Measurements from ENCODE around the gene ZNF264. TPM values are rescaled to one million over a fixed set of nuclear protein-coding genes. Genes with fewer than 3 reads are reported as not detected.

The ZNF264 gene
- total RNA-seq, 2 experiments from 2014 or later: 40.5 to 40.7 TPM

DNA sequence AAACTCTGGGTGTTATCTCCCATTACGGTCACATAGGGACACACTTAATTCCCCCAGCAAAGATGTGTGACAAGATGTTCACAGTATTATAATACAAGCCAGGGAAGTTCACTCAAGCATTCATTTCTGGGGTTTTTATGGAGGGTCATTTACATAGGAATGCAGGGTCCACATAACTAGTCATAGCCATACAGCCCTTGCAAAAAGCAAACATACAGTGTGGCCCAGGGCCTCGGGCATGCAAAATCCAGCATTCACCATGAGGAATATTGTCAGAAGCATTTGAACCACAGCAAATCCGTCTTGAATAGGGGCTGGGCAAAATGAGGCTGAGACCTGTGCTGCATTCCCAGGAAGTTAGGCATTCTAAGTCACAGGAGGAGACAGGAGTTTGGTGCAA is 76.0 kb downstream of the ZNF264 start:
- POLR2A ChIA-PET: interaction anchor here (0.6 kb wide), 1 partner anchor 650 kb away, joined by 3 read pairs; no protein-coding TSS in a partner anchor
- H3K36me3 Mint-ChIP-seq (ENCODE audit: low read depth): peaks cover 68% of the 10 kb centered on the region

DNA sequence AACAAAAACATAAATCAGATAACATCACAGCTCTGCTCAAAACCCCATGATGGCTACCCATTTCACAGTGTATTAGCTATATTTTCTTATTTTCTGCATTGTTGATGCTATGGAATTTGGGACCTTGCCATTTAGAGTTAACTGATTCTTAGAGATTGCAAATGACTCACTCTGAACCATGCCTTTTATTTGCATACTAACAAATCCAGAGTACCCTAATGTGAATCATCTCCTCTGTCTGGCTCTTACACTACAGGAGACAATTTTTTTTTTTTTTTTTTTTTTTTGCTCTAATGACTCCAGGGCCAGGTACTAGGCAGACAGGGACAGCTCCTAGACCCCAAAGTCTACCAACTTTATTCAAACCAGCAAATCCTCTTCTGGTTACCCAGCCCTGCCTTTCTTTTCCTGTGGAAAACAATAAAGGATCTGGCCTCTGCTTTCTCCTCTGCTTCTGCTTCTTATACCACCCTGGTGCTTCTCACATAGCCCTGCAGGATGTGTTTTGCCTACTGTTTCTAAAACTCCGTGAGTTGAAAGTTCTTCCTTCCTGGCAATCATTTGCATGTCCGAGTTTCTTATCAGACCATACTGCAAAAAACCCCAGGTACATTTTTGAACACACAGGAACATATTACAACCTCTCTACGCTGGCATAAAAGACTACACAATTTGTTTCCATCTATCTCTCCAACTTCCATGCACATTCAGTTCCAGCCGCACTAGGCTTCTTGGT is 78.4 kb downstream of the ZNF264 start:
- no peak overlapping the region for H3K27ac Mint-ChIP-seq
- ATAC-seq (ENCODE audit: poor library complexity) (no peak), DNase-seq (no peak)
- no peak overlapping the region for H3K27ac ChIP-seq (ENCODE audit: low read depth in 1 of 2, low read length in 2 of 2)
- intact Hi-C loops (cut with DNase I, micrococcal nuclease): no loop called here
- H3K4me3 ChIP-seq (ENCODE audit: low read length): no peak overlapping the region
- no peak overlapping the region for H3K4me3 Mint-ChIP-seq
- H3K9me3 Mint-ChIP-seq: peaks cover 11% of the 10 kb centered on the region
- no peaks in the 10 kb centered on the region for H3K27me3 Mint-ChIP-seq
- POLR2A ChIA-PET: no interaction called here
- CTCF ChIA-PET: interaction anchor here (1.0 kb wide), 1 partner anchor 15 kb away, joined by 5 read pairs; no protein-coding TSS in a partner anchor
- H3K36me3 ChIP-seq (ENCODE audit: insufficient read depth, low read length): peaks cover 4% of the 10 kb centered on the region
- H3K36me3 Mint-ChIP-seq (ENCODE audit: low read depth): peaks cover 62% of the 10 kb centered on the region
- no peaks in the 10 kb centered on the region for H3K4me1 ChIP-seq (ENCODE audit: insufficient read depth, low read length)
- no peaks in the 10 kb centered on the region for H3K27me3 ChIP-seq (ENCODE audit: control insufficient read depth in 1 of 2, insufficient read depth in 2 of 2, low read length in 2 of 2)
- TF ChIP-seq, protein P1, sequence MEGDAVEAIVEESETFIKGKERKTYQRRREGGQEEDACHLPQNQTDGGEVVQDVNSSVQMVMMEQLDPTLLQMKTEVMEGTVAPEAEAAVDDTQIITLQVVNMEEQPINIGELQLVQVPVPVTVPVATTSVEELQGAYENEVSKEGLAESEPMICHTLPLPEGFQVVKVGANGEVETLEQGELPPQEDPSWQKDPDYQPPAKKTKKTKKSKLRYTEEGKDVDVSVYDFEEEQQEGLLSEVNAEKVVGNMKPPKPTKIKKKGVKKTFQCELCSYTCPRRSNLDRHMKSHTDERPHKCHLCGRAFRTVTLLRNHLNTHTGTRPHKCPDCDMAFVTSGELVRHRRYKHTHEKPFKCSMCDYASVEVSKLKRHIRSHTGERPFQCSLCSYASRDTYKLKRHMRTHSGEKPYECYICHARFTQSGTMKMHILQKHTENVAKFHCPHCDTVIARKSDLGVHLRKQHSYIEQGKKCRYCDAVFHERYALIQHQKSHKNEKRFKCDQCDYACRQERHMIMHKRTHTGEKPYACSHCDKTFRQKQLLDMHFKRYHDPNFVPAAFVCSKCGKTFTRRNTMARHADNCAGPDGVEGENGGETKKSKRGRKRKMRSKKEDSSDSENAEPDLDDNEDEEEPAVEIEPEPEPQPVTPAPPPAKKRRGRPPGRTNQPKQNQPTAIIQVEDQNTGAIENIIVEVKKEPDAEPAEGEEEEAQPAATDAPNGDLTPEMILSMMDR (IDR thresholded peaks at IDR 0.05): no peak
- no peaks in the 10 kb centered on the region for H3K4me1 Mint-ChIP-seq (ENCODE audit: low read depth)
- H3K9me3 ChIP-seq (ENCODE audit: control insufficient read depth in 1 of 2, insufficient read depth in 1 of 2, low read length in 2 of 2): peaks cover 0 to 6% of the 10 kb centered on the region in 2 experiments

More for the DNA sequence above, 76.0 kb downstream of the ZNF264 start:
- peaks cover 11% of the 10 kb centered on the region for H3K9me3 Mint-ChIP-seq
- H3K4me1 Mint-ChIP-seq (ENCODE audit: low read depth): no peaks in the 10 kb centered on the region
- no peaks in the 10 kb centered on the region for H3K27me3 ChIP-seq (ENCODE audit: control insufficient read depth in 1 of 2, insufficient read depth in 2 of 2, low read length in 2 of 2)
- no peak overlapping the region for H3K4me3 Mint-ChIP-seq
- CTCF ChIA-PET: no interaction called here
- TF ChIP-seq, protein P1 (IDR thresholded peaks at IDR 0.05): no peak
- no peak overlapping the region for H3K27ac ChIP-seq (ENCODE audit: low read depth in 1 of 2, low read length in 2 of 2)
- no peaks in the 10 kb centered on the region for H3K4me1 ChIP-seq (ENCODE audit: insufficient read depth, low read length)
- intact Hi-C loops (cut with DNase I, micrococcal nuclease): no loop called here
- H3K27me3 Mint-ChIP-seq: no peaks in the 10 kb centered on the region
- ATAC-seq (ENCODE audit: poor library complexity) (no peak), DNase-seq (no peak)
- H3K27ac Mint-ChIP-seq: no peak overlapping the region
- peaks cover 4% of the 10 kb centered on the region for H3K36me3 ChIP-seq (ENCODE audit: insufficient read depth, low read length)
- H3K4me3 ChIP-seq (ENCODE audit: low read length): no peak overlapping the region
- peaks cover 0 to 9% of the 10 kb centered on the region in 2 experiments for H3K9me3 ChIP-seq (ENCODE audit: control insufficient read depth in 1 of 2, insufficient read depth in 1 of 2, low read length in 2 of 2)

DNA sequence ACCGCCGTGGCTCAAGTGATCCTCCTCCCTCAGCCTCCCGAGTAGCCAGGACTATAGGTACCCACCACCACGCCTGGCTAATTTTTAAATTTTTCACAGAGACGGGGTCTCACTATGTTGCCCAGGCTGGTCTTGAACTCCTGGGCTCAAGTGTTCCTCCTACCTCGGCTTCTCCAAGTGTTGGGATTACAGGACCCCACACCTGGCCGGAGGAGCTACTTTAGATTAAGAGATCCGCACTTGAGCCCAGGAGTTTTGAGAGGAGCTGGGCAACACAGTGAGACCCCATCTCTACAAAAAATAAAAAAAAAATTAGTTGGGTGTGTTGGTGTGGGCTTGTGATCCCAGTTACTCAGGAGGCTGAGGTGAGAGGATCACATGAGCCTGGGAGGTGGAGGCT is 80.0 kb downstream of the ZNF264 start:
- H3K4me3 Mint-ChIP-seq: no peak overlapping the region
- CTCF ChIA-PET: no interaction called here
- H3K36me3 Mint-ChIP-seq (ENCODE audit: low read depth): peaks cover 61% of the 10 kb centered on the region
- H3K27ac ChIP-seq (ENCODE audit: low read depth in 1 of 2, low read length in 2 of 2): no peak overlapping the region
- no peaks in the 10 kb centered on the region for H3K4me1 ChIP-seq (ENCODE audit: insufficient read depth, low read length)
- TF ChIP-seq, protein P1 (IDR thresholded peaks at IDR 0.05): no peak
- H3K36me3 ChIP-seq (ENCODE audit: insufficient read depth, low read length): peaks cover 6% of the 10 kb centered on the region
- no peaks in the 10 kb centered on the region for H3K27me3 ChIP-seq (ENCODE audit: control insufficient read depth in 1 of 2, insufficient read depth in 2 of 2, low read length in 2 of 2)
- no peak overlapping the region for H3K27ac Mint-ChIP-seq
- intact Hi-C loops (cut with DNase I, micrococcal nuclease): no loop called here
- H3K4me3 ChIP-seq (ENCODE audit: low read length): no peak overlapping the region
- no peak for ATAC-seq (ENCODE audit: poor library complexity)
- no peaks in the 10 kb centered on the region for H3K27me3 Mint-ChIP-seq
- H3K9me3 ChIP-seq (ENCODE audit: control insufficient read depth in 1 of 2, insufficient read depth in 1 of 2, low read length in 2 of 2): no peaks in the 10 kb centered on the region
- peaks cover 5% of the 10 kb centered on the region for H3K9me3 Mint-ChIP-seq
- DNase-seq: no peak
- POLR2A ChIA-PET: no interaction called here
- H3K4me1 Mint-ChIP-seq (ENCODE audit: low read depth): no peaks in the 10 kb centered on the region

Other genes starting within 250 kb of the ZNF264 start
- gene USP29, start 71.5 kb upstream of the ZNF264 start, total RNA-seq: not detected
- gene ZIM3, start 46.3 kb upstream of the ZNF264 start, total RNA-seq: not detected
- not detected for gene DUXA, start 24.0 kb upstream of the ZNF264 start, total RNA-seq
- gene AURKC, start 39.5 kb downstream of the ZNF264 start, total RNA-seq: under 1 TPM; 0.41 to 0.89 TPM
- 10 to 100 TPM; 33.1 to 33.7 TPM for gene ZNF805, start 49.1 kb downstream of the ZNF264 start, total RNA-seq
- gene ZNF460, start 89.0 kb downstream of the ZNF264 start, total RNA-seq: 10 to 100 TPM; 64.9 to 65.0 TPM
- 1 to 10 TPM; 4.0 to 4.3 TPM for gene ZNF543, start 129.0 kb downstream of the ZNF264 start, total RNA-seq
- gene ZNF304, start 159.8 kb downstream of the ZNF264 start, total RNA-seq: 1 to 10 TPM; 4.9 to 5.4 TPM
- gene TRAPPC2B, start 172.1 kb downstream of the ZNF264 start, total RNA-seq: 10 to 100 TPM; 11.5 to 12.7 TPM
- gene ZNF547, start 172.1 kb downstream of the ZNF264 start, total RNA-seq: 1 to 10 TPM; 1.4 to 2.1 TPM
- 10 to 100 TPM; 68.3 to 70.4 TPM for gene ZNF548, start 198.4 kb downstream of the ZNF264 start, total RNA-seq
- 1 to 10 TPM; 9.3 to 10.0 TPM for gene ZNF17, start 219.7 kb downstream of the ZNF264 start, total RNA-seq
- gene ZNF749, start 243.8 kb downstream of the ZNF264 start, total RNA-seq: 1 to 10 TPM; 5.7 to 6.2 TPM